B cell (primary cell): ENCODE data around the gene MAPK9. TPM values are rescaled to one million over a fixed set of nuclear protein-coding genes. Genes with fewer than 3 reads are reported as not detected.
A peak's percentile ranks its signal among the peaks of the same experiment; 100 is the strongest.
"Not testable (repeated sequence)": the region's sequence is repeated elsewhere in the genome, so short reads cannot be mapped to it uniquely, and the experiment has no call there.

ENCODE experiments used
- ATAC-seq: fragments of 200-7000 bp; cut with Tn5 transposase; one replicate; pipeline ENCODE4 v1.10.0; 2021; ENCODE audit warnings: low read depth, mild to moderate bottlenecking, moderate number of reproducible peaks, moderate library complexity
- CTCF ChIA-PET: fragments of 350-600 bp; sonication (Branson Sonifier 250); formaldehyde crosslinking; loops from one replicate; lab custom pipeline; 2021; ENCODE audit warnings: antibody characterized with exemption, inconsistent platforms; lab: Charles Lee
- POLR2A ChIA-PET: fragments of 350-600 bp; sonication (Branson Sonifier 250); formaldehyde crosslinking; loops from one replicate; lab custom pipeline; 2021; ENCODE audit warnings: antibody characterized with exemption; lab: Charles Lee
- DNase-seq: peaks from one replicate; pipeline ENCODE4 v3.0.0; 2013
- H2AFZ ChIP-seq: 2 replicates; pipeline ENCODE4 v1.6.1; 2012; ENCODE audit warnings: mild to moderate bottlenecking, low read depth, low read length; ENCODE audit not compliant: insufficient read depth, poor library complexity, severe bottlenecking
- H3K27ac ChIP-seq, 2 donors: 1 replicate in 1 of 2; 2 replicates in 1 of 2; pipeline ENCODE4 v1.5.1; 2012 to 2013; ENCODE audit warnings: low read length in 2 of 2, mild to moderate bottlenecking in 2 of 2, moderate library complexity in 1 of 2
- H3K27me3 ChIP-seq, 4 experiments: fragments of 200-600 bp in 1 of 4; sonication (generic) in 1 of 4; replicated peaks in 1 of 4; 1 replicate in 2 of 4; 2 replicates in 2 of 4; pipeline versions ENCODE4 v1.6.1 to v1.7.0; 2013 to 2016; ENCODE audit warnings: low read length in 3 of 4, mild to moderate bottlenecking in 2 of 4, mixed read lengths in 1 of 4, moderate library complexity in 1 of 4; ENCODE audit not compliant: insufficient read depth in 4 of 4, control insufficient read depth in 3 of 4; ENCODE audit errors: control extremely low read depth in 1 of 4
- H3K36me3 ChIP-seq, 2 experiments: replicated peaks in 1 of 2; 1 replicate in 1 of 2; 2 replicates in 1 of 2; pipeline versions ENCODE4 v1.6.1 to v1.7.1; 2013; ENCODE audit warnings: low read length in 1 of 2; ENCODE audit not compliant: insufficient read depth in 2 of 2, control insufficient read depth in 1 of 2; ENCODE audit errors: control extremely low read depth in 1 of 2, extremely low read depth in 1 of 2
- H3K4me1 ChIP-seq, 2 donors: fragments of 200-600 bp in 1 of 2; sonication (generic) in 1 of 2; 1 replicate in 1 of 2; 2 replicates in 1 of 2; pipeline versions ENCODE4 v1.5.1 to v1.6.1; 2013 to 2017; ENCODE audit warnings: low read length in 2 of 2; ENCODE audit not compliant: control insufficient read depth in 2 of 2, insufficient read depth in 2 of 2
- H3K4me2 ChIP-seq: replicated peaks from 2 replicates; pipeline ENCODE3; 2012; ENCODE audit warnings: mild to moderate bottlenecking, low read depth, low read length; ENCODE audit not compliant: poor library complexity, severe bottlenecking
- H3K4me3 ChIP-seq, 5 experiments: fragments of 200-600 bp in 1 of 5; sonication (generic) in 1 of 5; 1 replicate in 3 of 5; 2 replicates in 2 of 5; pipeline versions ENCODE4 v1.5.1 to v1.7.0; 2011 to 2016; ENCODE audit warnings: low read length in 4 of 5, mild to moderate bottlenecking in 4 of 5, low read depth in 2 of 5, control low read depth in 1 of 5, moderate library complexity in 1 of 5; ENCODE audit not compliant: insufficient read depth in 1 of 5; ENCODE audit errors: control extremely low read depth in 1 of 5, extremely low read depth in 1 of 5
- H3K79me2 ChIP-seq: fragments of 200-600 bp; sonication (generic); one replicate; pipeline ENCODE4 v1.6.0; 2016; ENCODE audit warnings: low read length; ENCODE audit not compliant: control insufficient read depth, insufficient read depth
- H3K9ac ChIP-seq: fragments of 200-600 bp; sonication (generic); 2 replicates; pipeline ENCODE4 v1.6.1; 2017; ENCODE audit warnings: mild to moderate bottlenecking, low read length, moderate library complexity
- H3K9me3 ChIP-seq, 3 donors: one replicate each; pipeline versions ENCODE4 v1.6.1 to v1.7.1; 2013; ENCODE audit warnings: low read length in 2 of 3; ENCODE audit not compliant: control insufficient read depth in 2 of 3, insufficient read depth in 1 of 3; ENCODE audit errors: control extremely low read depth in 1 of 3
- H4K20me1 ChIP-seq: 2 replicates; pipeline ENCODE4 v1.6.0; 2012; ENCODE audit warnings: mild to moderate bottlenecking, low read length; ENCODE audit not compliant: insufficient read depth, control insufficient read depth, poor library complexity, severe bottlenecking
- H3K27ac Mint-ChIP-seq: one replicate; pipeline ENCODE4 v1.8.0; 2021; ENCODE audit warnings: mixed read lengths
- H3K27me3 Mint-ChIP-seq: one replicate; pipeline ENCODE4 v1.8.0; 2021; ENCODE audit warnings: mixed read lengths
- H3K4me1 Mint-ChIP-seq: one replicate; pipeline ENCODE4 v1.8.0; 2021; ENCODE audit warnings: mixed read lengths
- H3K4me3 Mint-ChIP-seq: one replicate; pipeline ENCODE4 v1.8.0; 2021; ENCODE audit warnings: mixed read lengths
- H3K9me3 Mint-ChIP-seq: one replicate; pipeline ENCODE4 v1.8.0; 2022; ENCODE audit warnings: mixed read lengths; ENCODE audit not compliant: insufficient read depth
- CTCF ChIP-seq: fragments of 200-600 bp; IDR thresholded peaks from one replicate; pipeline ENCODE4 v1.8.0; 2022; ENCODE audit warnings: antibody characterized with exemption, mild to moderate bottlenecking
- EZH2 ChIP-seq: IDR thresholded peaks from 2 replicates; pipeline ENCODE4 v1.6.1; 2012; ENCODE audit warnings: borderline replicate concordance, low read depth, mild to moderate bottlenecking, moderate library complexity, low read length; ENCODE audit not compliant: insufficient read depth, poor library complexity, severe bottlenecking
- WGBS: methylation state at CpG from one replicate; pipeline ENCODE4 v1.1.5; 2013; ENCODE audit warnings: missing lambda C conversion rate; ENCODE audit not compliant: insufficient coverage; 5-methylcytosine and 5-hydroxymethylcytosine counted together
- intact Hi-C: fragments of 100-400 bp; cut with micrococcal nuclease; formaldehyde crosslinking; loops from one replicate; pipeline ENCODE4 v1.10.0; 2022
- polyA plus RNA-seq: library from polyadenylated mRNA; depleted of rRNA; stranded (reverse); fragments of >200 nt; gene quantifications from 2 replicates; pipeline ENCODE4 v1.2.3, GENCODE V29; 2012
- total RNA-seq, 2 donors: library from RNA; stranded (reverse); fragments of 120-200 nt in 1 of 2; gene quantifications; 1 replicate in 1 of 2; 2 replicates in 1 of 2; pipeline versions ENCODE4 v1.2.3 to v1.2.4, GENCODE V29; 2013 to 2022

The MAPK9 gene
- total and polyA plus RNA-seq, 2 donors (not counting 1 experiment from before 2014, with no cell fraction given), result 19.7 to 40.4 TPM

- CTCF ChIA-PET, result no interaction called here
Measured at GRCh38 chr5:180210961-180211760, 80.7 kb downstream of the MAPK9 start.

GRCh38 chr5:180210077-180210476 lies 81.8 kb downstream of the MAPK9 start:
- H3K4me1 Mint-ChIP-seq, H3K36me3 ChIP-seq, H3K27ac ChIP-seq, ATAC-seq, H3K27ac Mint-ChIP-seq, DNase-seq, H3K9me3 Mint-ChIP-seq, H3K4me3 ChIP-seq, POLR2A ChIA-PET, H4K20me1 ChIP-seq, H3K4me2 ChIP-seq, H2AFZ ChIP-seq, H3K9ac ChIP-seq, intact Hi-C loops, H3K79me2 ChIP-seq: not testable (repeated sequence)
- peak overlapping the region; percentile 61 for H3K4me3 Mint-ChIP-seq
- H3K27me3 Mint-ChIP-seq, result peaks cover 37% of the 10 kb centered on the region
- Histone ChIP-seq H3K4me1 (peaks cover 5 to 13% of the 10 kb centered on the region in 2 donors), H3K27me3 (peaks cover 0 to 34% (median 9%) of the 10 kb centered on the region in 4 experiments), H3K9me3 (peaks cover 0 to 38% (median 0%) of the 10 kb centered on the region in 3 donors)
- CTCF ChIA-PET, result interaction anchor here (0.6 kb wide), 1 partner anchor 10 kb away, joined by 3 read pairs; no protein-coding TSS in a partner anchor
- WGBS, result 95% methylated on average over 9 of the region's 12 CpGs

More at GRCh38 chr5:180210961-180211760, 80.7 kb downstream of the MAPK9 start:
- no peak overlapping the region for H3K27ac ChIP-seq
- H3K9me3 ChIP-seq, result peaks cover 0 to 48% (median 0%) of the 10 kb centered on the region in 3 donors
- peaks cover 0 to 34% (median 9%) of the 10 kb centered on the region in 4 experiments for H3K27me3 ChIP-seq
- H3K4me1 ChIP-seq, result peaks cover 5 to 13% of the 10 kb centered on the region in 2 donors
- peaks cover 34% of the 10 kb centered on the region for H3K27me3 Mint-ChIP-seq
- DNase-seq, result no peak
- H3K4me2 ChIP-seq, result no peak overlapping the region
- intact Hi-C loops, result no loop called here
- TF ChIP-seq CTCF, result no peak
- no peak for TF ChIP-seq EZH2
- no peak for ATAC-seq
- H3K9ac ChIP-seq, result no peak overlapping the region
- H3K4me1 Mint-ChIP-seq, result peaks cover 5% of the 10 kb centered on the region
- 97% methylated on average over 16 of the region's 16 CpGs for WGBS
- no peaks in the 10 kb centered on the region for H3K79me2 ChIP-seq
- no peak overlapping the region for H2AFZ ChIP-seq
- H3K9me3 Mint-ChIP-seq, result peaks cover 5% of the 10 kb centered on the region
- no peak overlapping the region for H3K4me3 ChIP-seq
- POLR2A ChIA-PET, result no interaction called here
- no peaks in the 10 kb centered on the region for H3K36me3 ChIP-seq
- no peak overlapping the region for H3K27ac Mint-ChIP-seq
- no peak overlapping the region for H3K4me3 Mint-ChIP-seq
- H4K20me1 ChIP-seq, result no peaks in the 10 kb centered on the region
